KMS-11 (cell line): ENCODE measurements around the gene MIGA1.
"Not testable (repeated sequence)": the region's sequence is repeated elsewhere in the genome, so short reads cannot be mapped to it uniquely, and the experiment has no call there.

ENCODE experiments used
- H2AFZ ChIP-seq: fragments of 200-600 bp; sonication (generic); 2 replicates; pipeline ENCODE4 v1.6.1; 2016; ENCODE audit warnings: antibody characterized with exemption, mixed run types, low read depth
- H3K27ac ChIP-seq: fragments of 200-600 bp; sonication (generic); 2 replicates; pipeline ENCODE4 v1.6.1; 2016; ENCODE audit warnings: mild to moderate bottlenecking, mixed run types
- H3K27me3 ChIP-seq: fragments of 200-600 bp; sonication (generic); 2 replicates; pipeline ENCODE4 v1.6.1; 2017; ENCODE audit warnings: mild to moderate bottlenecking, low read depth, mixed run types, moderate library complexity; ENCODE audit not compliant: insufficient read depth
- H3K36me3 ChIP-seq: fragments of 200-600 bp; sonication (generic); 2 replicates; pipeline ENCODE4 v1.6.1; 2017; ENCODE audit warnings: mild to moderate bottlenecking, mixed run types; ENCODE audit not compliant: insufficient read depth
- H3K4me1 ChIP-seq: fragments of 200-600 bp; sonication (generic); 2 replicates; pipeline ENCODE4 v1.6.1; 2016; ENCODE audit warnings: mild to moderate bottlenecking, low read depth, mixed run types; ENCODE audit not compliant: poor library complexity, severe bottlenecking
- H3K4me2 ChIP-seq: fragments of 200-600 bp; sonication (generic); 2 replicates; pipeline ENCODE4 v1.7.0; 2016; ENCODE audit warnings: mild to moderate bottlenecking, mixed run types
- H3K4me3 ChIP-seq: fragments of 200-600 bp; sonication (generic); IDR thresholded peaks from 2 replicates; pipeline ENCODE4 v1.6.1; 2017; ENCODE audit warnings: low read depth, low read length, mixed read lengths; ENCODE audit not compliant: insufficient read depth
- H3K79me2 ChIP-seq: fragments of 200-600 bp; sonication (generic); 2 replicates; pipeline ENCODE4 v1.6.1; 2016; ENCODE audit warnings: low read depth, mixed run types; ENCODE audit not compliant: insufficient read depth
- H3K9ac ChIP-seq: fragments of 200-600 bp; sonication (generic); 2 replicates; pipeline ENCODE4 v1.6.1; 2016; ENCODE audit warnings: mild to moderate bottlenecking, mixed run types
- H4K20me1 ChIP-seq: fragments of 200-600 bp; sonication (generic); 2 replicates; pipeline ENCODE4 v1.6.1; 2016; ENCODE audit warnings: mild to moderate bottlenecking, mixed run types; ENCODE audit not compliant: insufficient read depth
- CTCF ChIP-seq: fragments of 200-600 bp; sonication (generic); conservative IDR thresholded peaks from 2 replicates; pipeline ENCODE4 v1.6.1; 2017; ENCODE audit warnings: low read depth, mild to moderate bottlenecking, antibody characterized with exemption, low read length, moderate library complexity, mixed read lengths

Gene MIGA1

DNA sequence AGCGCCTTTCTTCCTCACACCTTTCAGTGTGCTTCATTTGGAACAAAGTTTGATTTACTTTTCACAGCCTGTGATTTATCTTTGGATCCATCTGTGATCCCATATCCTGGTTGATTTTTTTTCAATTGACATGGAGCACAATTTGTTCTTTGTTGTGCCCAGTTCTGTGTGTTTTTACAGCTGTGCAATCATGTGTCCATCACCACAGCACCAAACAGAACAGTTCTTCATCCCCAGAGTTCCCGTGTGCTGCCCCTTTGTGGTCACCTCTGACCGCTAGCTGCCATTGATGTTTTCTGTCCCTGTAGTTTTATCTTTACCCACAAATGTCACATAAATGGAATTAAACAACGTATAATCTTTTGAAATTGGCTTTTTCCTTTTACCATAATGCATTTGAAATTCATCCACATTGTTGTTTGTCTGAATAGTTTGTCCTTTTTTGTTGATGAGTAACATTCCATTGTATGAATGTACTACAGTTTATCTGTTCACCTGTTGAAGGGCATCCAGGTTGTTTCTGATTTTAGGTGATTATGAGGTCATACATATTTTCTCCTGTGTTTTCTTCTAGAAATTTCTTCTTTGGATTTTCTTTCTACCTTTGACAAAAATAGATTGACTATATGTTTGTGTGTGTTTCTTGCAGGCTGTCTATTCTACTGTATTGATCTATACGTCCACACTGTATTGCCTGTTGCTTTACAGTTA, 17.4 kb downstream of the MIGA1 start:
- H3K36me3 ChIP-seq = no peaks in the 10 kb centered on the region
- no peak overlapping the region for H3K27ac ChIP-seq
- H4K20me1 ChIP-seq = no peaks in the 10 kb centered on the region
- no peak for TF ChIP-seq CTCF
- no peak overlapping the region for H3K4me2 ChIP-seq
- H3K9ac ChIP-seq = no peak overlapping the region
- no peaks in the 10 kb centered on the region for H3K79me2 ChIP-seq
- no peak overlapping the region for H2AFZ ChIP-seq
- H3K27me3 ChIP-seq = no peaks in the 10 kb centered on the region
- no peaks in the 10 kb centered on the region for H3K4me1 ChIP-seq
- no peak overlapping the region for H3K4me3 ChIP-seq

DNA sequence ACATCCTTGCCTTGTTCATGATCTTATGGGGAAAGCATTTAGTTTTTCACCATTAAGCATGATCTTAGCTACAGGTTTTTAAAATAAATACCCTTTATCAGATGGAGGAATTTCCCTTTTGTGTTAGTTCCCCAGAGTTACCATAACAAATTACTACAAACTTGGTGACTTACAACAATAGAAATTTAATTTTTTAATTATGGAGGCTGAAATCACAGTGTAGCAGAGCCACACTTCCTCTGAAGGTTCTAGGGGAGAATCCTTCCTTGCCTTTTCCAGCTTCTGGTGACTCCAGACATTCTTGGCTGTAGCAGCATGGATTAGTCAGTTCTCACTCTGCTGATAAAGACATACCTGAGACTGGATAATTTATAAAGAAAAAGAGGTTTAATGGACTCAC, 18.5 kb downstream of the MIGA1 start:
- Histone ChIP-seq H4K20me1 (no peaks in the 10 kb centered on the region), H3K36me3 (no peaks in the 10 kb centered on the region), H3K4me2 (no peak overlapping the region), H3K4me1 (no peaks in the 10 kb centered on the region), H3K9ac (no peak overlapping the region), H3K27me3 (no peaks in the 10 kb centered on the region), H3K79me2 (no peaks in the 10 kb centered on the region), H3K27ac (no peak overlapping the region), H2AFZ (no peak overlapping the region), H3K4me3 (no peak overlapping the region)
- no peak for TF ChIP-seq CTCF

GRCh38 chr1:77802026-77802425, 22.6 kb downstream of the MIGA1 start:
- H3K27ac ChIP-seq = no peak overlapping the region
- no peaks in the 10 kb centered on the region for H3K4me1 ChIP-seq
- no peak overlapping the region for H2AFZ ChIP-seq
- H3K36me3 ChIP-seq = no peaks in the 10 kb centered on the region
- no peaks in the 10 kb centered on the region for H4K20me1 ChIP-seq
- no peak for TF ChIP-seq CTCF
- H3K27me3 ChIP-seq = no peaks in the 10 kb centered on the region
- H3K79me2 ChIP-seq = no peaks in the 10 kb centered on the region
- H3K4me3 ChIP-seq = no peak overlapping the region
- H3K9ac ChIP-seq = no peak overlapping the region
- H3K4me2 ChIP-seq = no peak overlapping the region

DNA sequence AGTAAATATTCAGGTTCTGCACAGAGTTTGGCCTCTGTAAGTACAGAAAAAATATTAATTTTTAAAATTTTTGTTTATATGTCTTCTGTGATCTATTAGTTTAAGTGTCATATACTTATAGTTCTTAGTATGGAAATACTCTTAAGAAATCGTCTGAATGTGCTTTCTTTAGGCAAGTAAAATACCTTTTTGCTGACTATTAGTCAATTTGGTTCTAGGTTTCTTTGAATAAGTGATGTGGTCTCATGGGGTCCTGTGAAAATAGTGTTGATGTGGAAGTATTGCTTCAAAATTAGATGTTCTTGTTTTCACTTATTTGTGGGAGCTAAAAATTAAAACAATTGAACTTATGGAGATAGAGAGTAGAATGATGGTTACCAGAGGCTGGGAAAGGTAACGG, 23.9 kb downstream of the MIGA1 start:
- Histone ChIP-seq H4K20me1 (no peaks in the 10 kb centered on the region), H3K4me1 (no peaks in the 10 kb centered on the region), H3K36me3 (no peaks in the 10 kb centered on the region), H3K4me3 (no peak overlapping the region), H3K27me3 (no peaks in the 10 kb centered on the region), H3K79me2 (no peaks in the 10 kb centered on the region), H3K9ac (no peak overlapping the region), H3K27ac (no peak overlapping the region), H2AFZ (no peak overlapping the region), H3K4me2 (no peak overlapping the region)
- TF ChIP-seq CTCF = no peak

- H4K20me1 ChIP-seq, H3K79me2 ChIP-seq, H3K27me3 ChIP-seq, H3K9ac ChIP-seq, H3K4me3 ChIP-seq, H3K4me1 ChIP-seq, H3K36me3 ChIP-seq, H3K27ac ChIP-seq, H3K4me2 ChIP-seq, H2AFZ ChIP-seq: not testable (repeated sequence)
These were observed 30.5 kb downstream of the MIGA1 start for GRCh38 chr1:77809787-77810462.

DNA sequence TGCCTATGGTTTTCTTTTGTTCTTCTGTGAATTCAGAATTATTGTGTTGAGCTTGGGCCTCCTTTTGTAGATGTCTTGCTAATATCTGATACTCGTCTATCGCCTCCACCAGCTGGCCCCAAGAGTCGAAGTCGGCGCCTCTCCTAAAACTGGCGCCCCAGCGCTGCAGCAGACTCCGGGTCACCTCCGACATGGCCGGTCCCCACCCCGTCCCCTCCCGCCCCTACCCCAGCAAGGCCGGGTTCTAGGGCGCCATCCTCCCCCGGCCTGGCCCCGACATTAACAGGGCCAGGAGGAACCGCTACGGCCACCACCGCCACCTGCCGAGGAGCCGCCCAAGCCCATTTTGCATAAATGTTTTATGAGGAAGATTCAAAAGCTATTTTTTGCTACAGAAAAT, 32.1 kb downstream of the MIGA1 start:
- not testable (repeated sequence) for H3K27ac ChIP-seq, H3K4me3 ChIP-seq, H4K20me1 ChIP-seq, H2AFZ ChIP-seq, H3K27me3 ChIP-seq, H3K4me1 ChIP-seq, H3K79me2 ChIP-seq, H3K9ac ChIP-seq, H3K4me2 ChIP-seq, H3K36me3 ChIP-seq
